Vagina (tissue), 2 donors: ENCODE data around the gene CEP104.

Source experiments
- POLR2AphosphoS5 ChIP-seq, 2 donors: sonication (generic); formaldehyde crosslinking; IDR thresholded peaks; one replicate each; pipeline ENCODE4 v1.9.0; 2017; ENCODE audit warnings: antibody characterized with exemption in 2 of 2, mild to moderate bottlenecking in 2 of 2, low read depth in 1 of 2; ENCODE audit not compliant: insufficient read depth in 1 of 2
- TF ChIP-seq, protein P1 (sequence below), 3 experiments: fragments of 450-650 bp in 2 of 3; fragments of 200-600 bp in 1 of 3; sonication (generic) in 1 of 3; IDR thresholded peaks; one replicate each; pipeline ENCODE4 v1.5.1; 2017 to 2019; ENCODE audit warnings: antibody characterized with exemption in 3 of 3, mild to moderate bottlenecking in 2 of 3, moderate library complexity in 2 of 3

- TF ChIP-seq, protein P1, sequence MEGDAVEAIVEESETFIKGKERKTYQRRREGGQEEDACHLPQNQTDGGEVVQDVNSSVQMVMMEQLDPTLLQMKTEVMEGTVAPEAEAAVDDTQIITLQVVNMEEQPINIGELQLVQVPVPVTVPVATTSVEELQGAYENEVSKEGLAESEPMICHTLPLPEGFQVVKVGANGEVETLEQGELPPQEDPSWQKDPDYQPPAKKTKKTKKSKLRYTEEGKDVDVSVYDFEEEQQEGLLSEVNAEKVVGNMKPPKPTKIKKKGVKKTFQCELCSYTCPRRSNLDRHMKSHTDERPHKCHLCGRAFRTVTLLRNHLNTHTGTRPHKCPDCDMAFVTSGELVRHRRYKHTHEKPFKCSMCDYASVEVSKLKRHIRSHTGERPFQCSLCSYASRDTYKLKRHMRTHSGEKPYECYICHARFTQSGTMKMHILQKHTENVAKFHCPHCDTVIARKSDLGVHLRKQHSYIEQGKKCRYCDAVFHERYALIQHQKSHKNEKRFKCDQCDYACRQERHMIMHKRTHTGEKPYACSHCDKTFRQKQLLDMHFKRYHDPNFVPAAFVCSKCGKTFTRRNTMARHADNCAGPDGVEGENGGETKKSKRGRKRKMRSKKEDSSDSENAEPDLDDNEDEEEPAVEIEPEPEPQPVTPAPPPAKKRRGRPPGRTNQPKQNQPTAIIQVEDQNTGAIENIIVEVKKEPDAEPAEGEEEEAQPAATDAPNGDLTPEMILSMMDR (IDR thresholded peaks at IDR 0.05) = no peak
- TF ChIP-seq POLR2AphosphoS5 (IDR thresholded peaks at IDR 0.05; ENCODE audit: insufficient read depth in 1 of 2, low read depth in 1 of 2) = peak; percentile 28 to 89
Measured at GRCh38 chr1:3900969-3901529, 44.0 kb upstream of the CEP104 start.
